B cell (primary cell): ENCODE data around the gene TUBA4B. TPM values are rescaled to one million over a fixed set of nuclear protein-coding genes. Genes with fewer than 3 reads are reported as not detected.
A peak's percentile ranks its signal among the peaks of the same experiment; 100 is the strongest.

Source experiments
- ATAC-seq: fragments of 200-7000 bp; cut with Tn5 transposase; one replicate; pipeline ENCODE4 v1.10.0; 2021; ENCODE audit warnings: low read depth, mild to moderate bottlenecking, moderate number of reproducible peaks, moderate library complexity
- CTCF ChIA-PET: fragments of 350-600 bp; sonication (Branson Sonifier 250); formaldehyde crosslinking; loops from one replicate; lab custom pipeline; 2021; ENCODE audit warnings: antibody characterized with exemption, inconsistent platforms; lab: Charles Lee
- POLR2A ChIA-PET: fragments of 350-600 bp; sonication (Branson Sonifier 250); formaldehyde crosslinking; loops from one replicate; lab custom pipeline; 2021; ENCODE audit warnings: antibody characterized with exemption; lab: Charles Lee
- DNase-seq: peaks from one replicate; pipeline ENCODE4 v3.0.0; 2013
- H2AFZ ChIP-seq: 2 replicates; pipeline ENCODE4 v1.6.1; 2012; ENCODE audit warnings: mild to moderate bottlenecking, low read depth, low read length; ENCODE audit not compliant: insufficient read depth, poor library complexity, severe bottlenecking
- H3K27ac ChIP-seq, 2 donors: 1 replicate in 1 of 2; 2 replicates in 1 of 2; pipeline ENCODE4 v1.5.1; 2012 to 2013; ENCODE audit warnings: low read length in 2 of 2, mild to moderate bottlenecking in 2 of 2, moderate library complexity in 1 of 2
- H3K27me3 ChIP-seq, 4 experiments: fragments of 200-600 bp in 1 of 4; sonication (generic) in 1 of 4; replicated peaks in 1 of 4; 1 replicate in 2 of 4; 2 replicates in 2 of 4; pipeline versions ENCODE4 v1.6.1 to v1.7.0; 2013 to 2016; ENCODE audit warnings: low read length in 3 of 4, mild to moderate bottlenecking in 2 of 4, mixed read lengths in 1 of 4, moderate library complexity in 1 of 4; ENCODE audit not compliant: insufficient read depth in 4 of 4, control insufficient read depth in 3 of 4; ENCODE audit errors: control extremely low read depth in 1 of 4
- H3K36me3 ChIP-seq, 2 experiments: replicated peaks in 1 of 2; 1 replicate in 1 of 2; 2 replicates in 1 of 2; pipeline versions ENCODE4 v1.6.1 to v1.7.1; 2013; ENCODE audit warnings: low read length in 1 of 2; ENCODE audit not compliant: insufficient read depth in 2 of 2, control insufficient read depth in 1 of 2; ENCODE audit errors: control extremely low read depth in 1 of 2, extremely low read depth in 1 of 2
- H3K4me1 ChIP-seq, 2 donors: fragments of 200-600 bp in 1 of 2; sonication (generic) in 1 of 2; 1 replicate in 1 of 2; 2 replicates in 1 of 2; pipeline versions ENCODE4 v1.5.1 to v1.6.1; 2013 to 2017; ENCODE audit warnings: low read length in 2 of 2; ENCODE audit not compliant: control insufficient read depth in 2 of 2, insufficient read depth in 2 of 2
- H3K4me2 ChIP-seq: replicated peaks from 2 replicates; pipeline ENCODE3; 2012; ENCODE audit warnings: mild to moderate bottlenecking, low read depth, low read length; ENCODE audit not compliant: poor library complexity, severe bottlenecking
- H3K4me3 ChIP-seq, 5 experiments: fragments of 200-600 bp in 1 of 5; sonication (generic) in 1 of 5; 1 replicate in 3 of 5; 2 replicates in 2 of 5; pipeline versions ENCODE4 v1.5.1 to v1.7.0; 2011 to 2016; ENCODE audit warnings: low read length in 4 of 5, mild to moderate bottlenecking in 4 of 5, low read depth in 2 of 5, control low read depth in 1 of 5, moderate library complexity in 1 of 5; ENCODE audit not compliant: insufficient read depth in 1 of 5; ENCODE audit errors: control extremely low read depth in 1 of 5, extremely low read depth in 1 of 5
- H3K79me2 ChIP-seq: fragments of 200-600 bp; sonication (generic); one replicate; pipeline ENCODE4 v1.6.0; 2016; ENCODE audit warnings: low read length; ENCODE audit not compliant: control insufficient read depth, insufficient read depth
- H3K9ac ChIP-seq: fragments of 200-600 bp; sonication (generic); 2 replicates; pipeline ENCODE4 v1.6.1; 2017; ENCODE audit warnings: mild to moderate bottlenecking, low read length, moderate library complexity
- H3K9me3 ChIP-seq, 3 donors: one replicate each; pipeline versions ENCODE4 v1.6.1 to v1.7.1; 2013; ENCODE audit warnings: low read length in 2 of 3; ENCODE audit not compliant: control insufficient read depth in 2 of 3, insufficient read depth in 1 of 3; ENCODE audit errors: control extremely low read depth in 1 of 3
- H4K20me1 ChIP-seq: 2 replicates; pipeline ENCODE4 v1.6.0; 2012; ENCODE audit warnings: mild to moderate bottlenecking, low read length; ENCODE audit not compliant: insufficient read depth, control insufficient read depth, poor library complexity, severe bottlenecking
- H3K27ac Mint-ChIP-seq: one replicate; pipeline ENCODE4 v1.8.0; 2021; ENCODE audit warnings: mixed read lengths
- H3K27me3 Mint-ChIP-seq: one replicate; pipeline ENCODE4 v1.8.0; 2021; ENCODE audit warnings: mixed read lengths
- H3K4me1 Mint-ChIP-seq: one replicate; pipeline ENCODE4 v1.8.0; 2021; ENCODE audit warnings: mixed read lengths
- H3K4me3 Mint-ChIP-seq: one replicate; pipeline ENCODE4 v1.8.0; 2021; ENCODE audit warnings: mixed read lengths
- H3K9me3 Mint-ChIP-seq: one replicate; pipeline ENCODE4 v1.8.0; 2022; ENCODE audit warnings: mixed read lengths; ENCODE audit not compliant: insufficient read depth
- EZH2 ChIP-seq: IDR thresholded peaks from 2 replicates; pipeline ENCODE4 v1.6.1; 2012; ENCODE audit warnings: borderline replicate concordance, low read depth, mild to moderate bottlenecking, moderate library complexity, low read length; ENCODE audit not compliant: insufficient read depth, poor library complexity, severe bottlenecking
- WGBS: methylation state at CpG from one replicate; pipeline ENCODE4 v1.1.5; 2013; ENCODE audit warnings: missing lambda C conversion rate; ENCODE audit not compliant: insufficient coverage; 5-methylcytosine and 5-hydroxymethylcytosine counted together
- intact Hi-C: fragments of 100-400 bp; cut with micrococcal nuclease; formaldehyde crosslinking; loops from one replicate; pipeline ENCODE4 v1.10.0; 2022
- polyA plus RNA-seq: library from polyadenylated mRNA; depleted of rRNA; stranded (reverse); fragments of >200 nt; gene quantifications from 2 replicates; pipeline ENCODE4 v1.2.3, GENCODE V29; 2012
- total RNA-seq, 2 donors: library from RNA; stranded (reverse); fragments of 120-200 nt in 1 of 2; gene quantifications; 1 replicate in 1 of 2; 2 replicates in 1 of 2; pipeline versions ENCODE4 v1.2.3 to v1.2.4, GENCODE V29; 2013 to 2022
- TF ChIP-seq, protein P1 (sequence below): fragments of 200-600 bp; IDR thresholded peaks from one replicate; pipeline ENCODE4 v1.8.0; 2022; ENCODE audit warnings: antibody characterized with exemption, mild to moderate bottlenecking

The TUBA4B gene
- total and polyA plus RNA-seq, 2 donors (not counting 1 experiment from before 2014, with no cell fraction given), result not detected

DNA sequence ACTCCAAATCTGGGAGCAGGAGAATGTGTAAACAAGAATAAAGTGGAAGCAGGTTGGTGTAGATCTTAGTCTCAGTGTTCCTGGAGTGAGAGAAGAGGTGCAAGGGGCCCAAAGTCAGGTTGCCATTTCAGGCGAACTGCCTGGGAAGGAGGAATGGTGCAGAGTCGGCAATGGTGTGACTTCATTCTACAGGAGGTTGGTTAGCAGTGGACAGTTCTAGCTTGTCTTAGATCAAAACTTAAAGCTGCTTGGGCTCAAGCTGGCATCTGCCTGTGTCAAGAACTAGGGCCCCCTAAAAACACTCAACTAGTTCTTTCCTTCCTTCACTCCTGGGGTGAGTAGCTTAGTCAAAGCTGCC lies 4.2 kb upstream of the TUBA4B start:
- H2AFZ ChIP-seq, result no peak overlapping the region
- peak overlapping the region; percentile 75 to 92 for H3K27ac ChIP-seq
- no peaks in the 10 kb centered on the region for H3K27me3 ChIP-seq
- H3K4me1 ChIP-seq, result peaks cover 73 to 80% of the 10 kb centered on the region in 2 donors
- peak overlapping the region; percentile 93 for H3K4me2 ChIP-seq
- ChIA-PET POLR2A (interaction anchor here (0.6 to 3.3 kb wide), 8 partner anchors 9 to 356 kb away, joined by 3 to 39 read pairs (median 10); partner anchors contain the start of genes ABCB6, ANKZF1, ATG9A and CNPPD1), CTCF (interaction anchor here (1.0 to 6.8 kb wide), 13 partner anchors 9 to 372 kb away, joined by 3 to 69 read pairs (median 6); partner anchors contain the start of genes ANKZF1, ATG9A and DNAJB2)
- Mint-ChIP-seq H3K4me3 (peak overlapping the region; percentile 87), H3K27ac (peak overlapping the region; percentile 96), H3K27me3 (no peaks in the 10 kb centered on the region), H3K9me3 (no peaks in the 10 kb centered on the region), H3K4me1 (peaks cover 82% of the 10 kb centered on the region)
- H3K79me2 ChIP-seq, result peaks cover 84% of the 10 kb centered on the region
- ATAC-seq, result no peak
- H3K9me3 ChIP-seq, result no peaks in the 10 kb centered on the region
- no peak for TF ChIP-seq EZH2
- TF ChIP-seq, protein P1, sequence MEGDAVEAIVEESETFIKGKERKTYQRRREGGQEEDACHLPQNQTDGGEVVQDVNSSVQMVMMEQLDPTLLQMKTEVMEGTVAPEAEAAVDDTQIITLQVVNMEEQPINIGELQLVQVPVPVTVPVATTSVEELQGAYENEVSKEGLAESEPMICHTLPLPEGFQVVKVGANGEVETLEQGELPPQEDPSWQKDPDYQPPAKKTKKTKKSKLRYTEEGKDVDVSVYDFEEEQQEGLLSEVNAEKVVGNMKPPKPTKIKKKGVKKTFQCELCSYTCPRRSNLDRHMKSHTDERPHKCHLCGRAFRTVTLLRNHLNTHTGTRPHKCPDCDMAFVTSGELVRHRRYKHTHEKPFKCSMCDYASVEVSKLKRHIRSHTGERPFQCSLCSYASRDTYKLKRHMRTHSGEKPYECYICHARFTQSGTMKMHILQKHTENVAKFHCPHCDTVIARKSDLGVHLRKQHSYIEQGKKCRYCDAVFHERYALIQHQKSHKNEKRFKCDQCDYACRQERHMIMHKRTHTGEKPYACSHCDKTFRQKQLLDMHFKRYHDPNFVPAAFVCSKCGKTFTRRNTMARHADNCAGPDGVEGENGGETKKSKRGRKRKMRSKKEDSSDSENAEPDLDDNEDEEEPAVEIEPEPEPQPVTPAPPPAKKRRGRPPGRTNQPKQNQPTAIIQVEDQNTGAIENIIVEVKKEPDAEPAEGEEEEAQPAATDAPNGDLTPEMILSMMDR, result no peak
- intact Hi-C loops, result loop anchor here (1.0 kb wide), 1 partner anchor 20 kb away; the partner anchor contains the start of genes ANKZF1 and ATG9A
- peaks cover 22% of the 10 kb centered on the region for H4K20me1 ChIP-seq
- H3K36me3 ChIP-seq, result peaks cover 2 to 35% of the 10 kb centered on the region in 2 experiments
- H3K9ac ChIP-seq, result peak overlapping the region; percentile 59
- 64% methylated on average over 2 of the region's 2 CpGs for WGBS
- peak overlapping the region; percentile 8 to 53 (median 38) for H3K4me3 ChIP-seq
- DNase-seq, result no peak
